Erythroblast (primary cell): ENCODE measurements around the gene CEBPB.

Source experiments
- DNase-seq, 2 experiments: peaks; one replicate each; lab custom pipeline; 2025; lab: John Stamatoyannopoulos, UW
- GATA1 ChIP-seq: IDR thresholded peaks from 2 replicates; pipeline ENCODE4 v1.6.1; 2011; ENCODE audit warnings: low read depth, mild to moderate bottlenecking, control low read depth, low read length, moderate library complexity
- POLR2A ChIP-seq: IDR thresholded peaks from 2 replicates; pipeline ENCODE4 v1.6.1; 2011; ENCODE audit warnings: mild to moderate bottlenecking, low read length

CEBPB gene

GRCh38 chr20:50220093-50220893 lies 29.7 kb downstream of the CEBPB start:
- no peak for TF ChIP-seq POLR2A
- no peak for TF ChIP-seq GATA1
- no peak for DNase-seq

GRCh38 chr20:50220894-50221365 lies 30.3 kb downstream of the CEBPB start:
- no peak for TF ChIP-seq GATA1
- no peak for TF ChIP-seq POLR2A
- no peak for DNase-seq

GRCh38 chr20:50221501-50222308 lies 31.1 kb downstream of the CEBPB start:
- TF ChIP-seq POLR2A (no peak), GATA1 (no peak)
- DNase-seq: no peak

GRCh38 chr20:50222309-50223038 lies 31.8 kb downstream of the CEBPB start:
- TF ChIP-seq GATA1 (no peak), POLR2A (no peak)
- no peak for DNase-seq

GRCh38 chr20:50223039-50224005 lies 32.7 kb downstream of the CEBPB start:
- TF ChIP-seq GATA1 (no peak), POLR2A (no peak)
- DNase-seq: no peak

- no peak for TF ChIP-seq POLR2A
- TF ChIP-seq GATA1: no peak
- DNase-seq: no peak
These were observed 33.4 kb downstream of the CEBPB start for GRCh38 chr20:50224052-50224451.

GRCh38 chr20:50224531-50225255 lies 34.1 kb downstream of the CEBPB start:
- DNase-seq: no peak
- TF ChIP-seq POLR2A: no peak
- TF ChIP-seq GATA1: no peak

GRCh38 chr20:50226093-50226974 lies 35.7 kb downstream of the CEBPB start:
- DNase-seq: no peak
- TF ChIP-seq GATA1 (no peak), POLR2A (no peak)

GRCh38 chr20:50227506-50227905 lies 36.9 kb downstream of the CEBPB start:
- DNase-seq: no peak
- TF ChIP-seq GATA1 (no peak), POLR2A (no peak)

- TF ChIP-seq POLR2A: no peak
- no peak for TF ChIP-seq GATA1
- DNase-seq: no peak
These were observed 38.6 kb downstream of the CEBPB start for GRCh38 chr20:50229156-50229607.

GRCh38 chr20:50230184-50230583 lies 39.6 kb downstream of the CEBPB start:
- TF ChIP-seq GATA1 (no peak), POLR2A (no peak)
- no peak for DNase-seq
